Measurements from ENCODE around the gene ING2. TPM values are rescaled to one million over a fixed set of nuclear protein-coding genes. Genes with fewer than 3 reads are reported as not detected.

Gene ING2
- total and polyA plus RNA-seq, 2 donors (not counting 1 experiment from before 2014, with no cell fraction given) = 7.8 to 10.0 TPM

DNA sequence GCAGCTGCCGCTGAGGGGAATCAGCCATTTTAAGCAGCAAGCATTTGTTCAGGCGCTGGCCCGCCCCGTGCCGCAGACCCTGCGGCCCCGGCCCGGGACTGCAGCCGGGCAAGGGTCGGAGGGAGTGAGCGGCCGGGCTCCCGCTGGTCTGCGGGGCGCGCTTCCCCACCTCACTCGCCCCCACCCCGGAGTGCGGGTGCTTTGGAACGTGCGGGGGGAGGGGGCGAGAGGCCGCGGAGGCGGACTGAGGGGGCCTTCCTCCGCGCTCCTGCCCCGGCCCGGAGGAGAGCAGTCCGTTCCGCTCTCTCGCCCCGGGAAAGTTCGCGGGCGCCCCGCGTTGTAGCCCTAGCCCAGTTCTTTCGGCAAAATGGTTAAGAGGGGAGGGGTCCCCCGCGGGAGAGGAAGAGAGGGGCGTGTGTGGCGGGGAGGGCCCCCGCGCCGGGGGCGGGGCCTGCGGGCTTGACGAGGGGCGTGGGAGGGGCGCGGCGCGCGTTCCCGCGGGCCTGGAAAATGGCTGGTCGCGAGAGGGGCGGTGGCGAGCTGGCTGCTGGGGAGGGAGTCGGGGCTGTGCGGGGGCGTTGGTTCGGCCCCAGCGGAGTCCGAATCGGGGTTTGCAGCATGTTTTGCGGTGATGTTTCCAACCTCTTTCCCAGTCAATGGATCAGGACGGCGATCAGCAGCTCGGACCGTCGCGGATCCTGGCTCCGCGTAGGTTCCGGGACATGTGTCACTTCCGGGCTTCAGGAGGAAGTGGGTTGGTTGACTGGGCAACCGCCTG is 942 bp downstream of the ING2 start:
- Mint-ChIP-seq H3K9me3 (ENCODE audit: insufficient read depth) (no peaks in the 10 kb centered on the region), H3K27ac (peak overlapping the region; percentile 100), H3K4me1 (peaks cover 12% of the 10 kb centered on the region), H3K4me3 (peak overlapping the region; percentile 98), H3K27me3 (no peaks in the 10 kb centered on the region)
- peaks cover 2 to 3% of the 10 kb centered on the region in 2 experiments for H3K36me3 ChIP-seq (replicated peaks in 1 of 2; ENCODE audit: control extremely low read depth in 1 of 2, control insufficient read depth in 1 of 2, extremely low read depth in 1 of 2, insufficient read depth in 2 of 2, low read length in 1 of 2)
- peak; percentile 95 for DNase-seq
- TF ChIP-seq CTCF (IDR thresholded peaks at IDR 0.05) (peak; percentile 10), EZH2 (IDR thresholded peaks at IDR 0.05; ENCODE audit: borderline replicate concordance, insufficient read depth, low read depth, low read length, poor library complexity, severe bottlenecking) (no peak)
- H3K4me3 ChIP-seq (ENCODE audit: control extremely low read depth in 1 of 5, extremely low read depth in 1 of 5, insufficient read depth in 1 of 5, low read depth in 2 of 5, low read length in 4 of 5) = peak overlapping the region; percentile 67 to 99 (median 85)
- H3K9me3 ChIP-seq (ENCODE audit: control extremely low read depth in 1 of 3, control insufficient read depth in 2 of 3, insufficient read depth in 1 of 3, low read length in 2 of 3) = no peaks in the 10 kb centered on the region
- H3K27me3 ChIP-seq (replicated peaks in 1 of 4; ENCODE audit: control extremely low read depth in 1 of 4, control insufficient read depth in 3 of 4, insufficient read depth in 4 of 4, low read length in 3 of 4) = no peaks in the 10 kb centered on the region
- peak overlapping the region; percentile 96 for H2AFZ ChIP-seq (ENCODE audit: insufficient read depth, low read depth, low read length, poor library complexity, severe bottlenecking)
- peaks cover 7 to 10% of the 10 kb centered on the region in 2 donors for H3K4me1 ChIP-seq (ENCODE audit: control insufficient read depth in 2 of 2, insufficient read depth in 2 of 2, low read length in 2 of 2)
- H3K4me2 ChIP-seq (replicated peaks; ENCODE audit: low read depth, low read length, poor library complexity, severe bottlenecking) = peak overlapping the region; percentile 81
- WGBS (ENCODE audit: insufficient coverage) = under 1% methylated on average over 73 of the region's 80 CpGs
- peak overlapping the region; percentile 88 to 97 for H3K27ac ChIP-seq (ENCODE audit: low read length in 2 of 2)
- peak overlapping the region; percentile 95 for H3K9ac ChIP-seq (ENCODE audit: low read length)
- intact Hi-C loops (cut with micrococcal nuclease) = loop anchor here (2.0 to 10.0 kb wide), 7 partner anchors 107 to 1919 kb away; partner anchors contain the start of genes ANKRD37, CFAP97, LRP2BP and UFSP2
- ChIA-PET POLR2A (interaction anchor here (0.7 to 3.2 kb wide), 5 partner anchors 61 to 1228 kb away, joined by 3 to 15 read pairs (median 5); partner anchors contain the start of genes CDKN2AIP, CENPU, RWDD4 and TRAPPC11), CTCF (interaction anchor here (1.0 to 1.6 kb wide), 3 partner anchors 61 to 588 kb away, joined by 3 to 5 read pairs (median 5); partner anchors contain the start of gene CDKN2AIP)
- peak; percentile 35 for ATAC-seq (ENCODE audit: low read depth)
- peaks cover 25% of the 10 kb centered on the region for H3K79me2 ChIP-seq (ENCODE audit: control insufficient read depth, insufficient read depth, low read length)
- no peaks in the 10 kb centered on the region for H4K20me1 ChIP-seq (ENCODE audit: control insufficient read depth, insufficient read depth, low read length, poor library complexity, severe bottlenecking)

Data from B cell (primary cell).